ENCODE measurements around the gene TMEM100.

Gene TMEM100

DNA sequence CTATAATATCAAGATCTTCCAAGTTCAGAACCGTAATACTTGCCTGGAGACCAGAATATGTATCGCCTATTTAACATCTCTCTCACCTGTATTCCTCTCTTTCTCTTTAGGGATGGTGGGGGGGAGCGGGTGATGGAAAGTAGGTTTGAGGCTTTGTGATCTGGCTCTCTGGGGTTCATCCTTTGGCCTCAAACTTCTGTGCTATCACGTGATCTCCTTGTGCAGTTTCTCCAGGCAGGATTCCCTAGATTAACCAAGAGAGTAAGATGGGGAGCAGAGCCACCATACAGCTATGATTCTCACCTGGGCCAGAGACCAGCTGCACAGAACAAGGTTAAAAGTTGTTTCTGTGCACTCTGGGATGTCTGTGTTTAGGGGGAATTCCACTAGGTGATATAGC is 5.2 kb downstream of the TMEM100 start:
- DNase-seq: no peak

DNA sequence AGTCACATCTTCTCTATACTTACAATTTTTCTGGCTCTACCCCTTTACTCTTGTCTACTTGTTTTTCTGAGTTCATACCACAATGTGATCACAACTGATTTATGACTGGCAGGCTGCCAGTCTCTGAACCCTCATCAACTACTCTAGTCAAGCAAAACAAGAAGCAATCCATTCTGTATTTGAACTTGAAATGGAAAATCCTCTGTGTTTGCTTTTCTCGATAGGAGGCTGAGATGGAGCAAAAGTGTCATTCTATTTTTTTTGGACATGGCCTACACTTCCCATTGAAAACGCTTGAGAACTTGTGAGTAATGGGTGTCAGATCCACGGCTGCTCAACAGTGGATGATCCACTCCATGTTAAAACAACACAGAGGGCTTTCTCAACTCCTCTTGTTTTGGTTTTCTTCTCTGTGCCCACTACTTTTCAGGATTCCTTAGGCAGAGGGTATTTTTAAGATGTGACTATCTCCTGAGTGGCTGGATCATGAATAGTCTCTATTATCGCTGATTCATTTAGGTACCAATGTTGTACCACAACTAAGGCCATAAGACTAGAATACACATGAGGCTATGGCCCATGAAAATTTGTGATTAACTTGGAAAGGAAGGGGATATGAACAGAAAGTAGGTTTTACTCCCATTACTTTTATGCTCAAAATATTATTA is 11.7 kb downstream of the TMEM100 start:
- DNase-seq: no peak

DNA sequence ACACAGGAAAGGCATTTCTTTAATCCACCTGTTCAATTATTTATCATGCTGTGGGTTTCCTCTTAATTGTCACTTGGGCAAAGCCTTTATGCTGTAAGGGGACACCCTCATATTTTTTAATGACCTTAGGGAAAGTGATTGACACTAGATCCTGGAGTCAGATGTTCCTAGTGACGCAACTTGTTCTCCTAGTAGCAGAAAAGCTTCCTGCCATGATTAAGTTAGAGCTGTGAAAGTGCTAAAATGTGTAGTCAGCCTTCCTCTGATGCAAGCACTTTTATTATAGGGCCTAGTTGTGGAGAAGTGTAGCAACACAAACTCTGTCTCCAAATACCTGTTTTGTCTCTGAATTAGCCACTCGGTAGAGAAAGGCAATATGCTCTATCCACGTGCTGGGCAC is 12.3 kb downstream of the TMEM100 start:
- no peak for DNase-seq

DNA sequence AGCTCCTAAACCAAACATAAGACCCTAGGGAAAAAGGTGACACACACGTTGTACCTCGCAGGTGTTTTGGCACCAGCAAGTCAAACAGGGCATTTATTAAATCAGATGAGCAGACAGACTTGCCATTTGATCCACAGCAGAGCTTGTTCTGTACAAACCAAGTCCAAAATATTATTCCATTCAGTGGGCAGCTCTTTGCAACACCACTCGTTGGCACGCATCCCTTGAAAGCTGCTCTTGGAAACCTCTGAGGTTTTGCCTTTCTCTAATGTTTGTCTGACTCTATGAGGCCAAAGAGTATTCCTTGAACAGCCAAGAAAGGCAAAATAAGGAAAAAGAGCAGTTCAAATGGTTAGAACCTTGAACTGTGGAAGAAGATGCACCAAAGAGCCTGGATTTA is 12.7 kb downstream of the TMEM100 start:
- no peak for DNase-seq

DNA sequence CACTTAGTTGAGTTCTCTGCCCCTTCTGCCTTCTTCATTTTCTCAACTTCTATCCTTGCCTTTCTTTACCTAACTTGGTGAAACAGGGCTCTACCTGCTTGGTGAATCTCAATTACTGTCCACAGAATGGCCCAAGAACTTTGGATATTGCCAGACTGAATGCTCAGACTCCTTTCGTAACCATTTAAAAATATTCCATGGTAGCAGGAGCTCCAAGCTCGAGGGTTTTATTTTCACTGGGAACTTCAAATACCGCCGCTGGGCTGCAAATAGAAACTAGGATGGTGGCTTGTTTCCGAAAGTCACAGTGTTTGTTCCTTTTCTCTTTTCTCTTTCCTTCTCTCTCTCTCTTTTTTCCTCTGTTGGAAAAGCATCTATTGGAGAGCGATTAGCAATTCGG is 13.2 kb downstream of the TMEM100 start:
- DNase-seq: no peak

DNA sequence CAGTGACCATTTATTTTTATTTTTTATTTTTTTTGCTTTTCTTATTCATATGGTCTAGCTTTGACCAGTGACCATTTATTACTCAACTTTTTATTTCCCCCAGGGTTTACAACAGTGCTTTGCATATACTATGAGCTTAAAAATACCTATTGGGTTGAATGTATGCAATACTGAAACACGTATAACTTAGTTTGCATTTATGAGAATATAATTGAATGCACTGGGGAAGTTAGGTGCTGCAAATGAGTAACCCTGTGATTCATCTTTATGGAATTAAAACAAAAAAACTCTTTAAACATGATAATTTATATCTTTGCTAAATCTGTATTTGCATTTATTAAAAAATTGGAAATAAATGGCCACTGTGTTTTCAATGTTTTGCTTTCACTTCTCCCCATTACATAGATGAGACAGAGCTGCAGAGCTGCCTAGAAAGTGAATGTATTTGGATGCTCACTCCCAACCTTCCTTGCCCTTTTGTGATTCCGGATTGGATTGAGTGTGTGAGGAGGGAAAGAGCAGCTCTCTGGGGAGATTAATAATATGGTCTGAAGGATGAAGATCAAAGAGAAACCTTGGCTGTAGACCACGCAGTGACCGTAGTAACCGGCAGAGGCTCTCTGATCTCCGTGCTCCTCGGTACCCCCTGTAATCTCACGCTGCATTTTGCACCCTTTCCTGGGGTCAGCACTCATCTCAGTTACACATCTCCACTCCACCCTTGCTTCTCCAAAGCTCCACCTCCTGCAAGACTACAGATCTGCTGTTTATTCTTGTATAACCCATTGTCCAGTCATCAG is 14.3 kb downstream of the TMEM100 start:
- no peak for DNase-seq

DNA sequence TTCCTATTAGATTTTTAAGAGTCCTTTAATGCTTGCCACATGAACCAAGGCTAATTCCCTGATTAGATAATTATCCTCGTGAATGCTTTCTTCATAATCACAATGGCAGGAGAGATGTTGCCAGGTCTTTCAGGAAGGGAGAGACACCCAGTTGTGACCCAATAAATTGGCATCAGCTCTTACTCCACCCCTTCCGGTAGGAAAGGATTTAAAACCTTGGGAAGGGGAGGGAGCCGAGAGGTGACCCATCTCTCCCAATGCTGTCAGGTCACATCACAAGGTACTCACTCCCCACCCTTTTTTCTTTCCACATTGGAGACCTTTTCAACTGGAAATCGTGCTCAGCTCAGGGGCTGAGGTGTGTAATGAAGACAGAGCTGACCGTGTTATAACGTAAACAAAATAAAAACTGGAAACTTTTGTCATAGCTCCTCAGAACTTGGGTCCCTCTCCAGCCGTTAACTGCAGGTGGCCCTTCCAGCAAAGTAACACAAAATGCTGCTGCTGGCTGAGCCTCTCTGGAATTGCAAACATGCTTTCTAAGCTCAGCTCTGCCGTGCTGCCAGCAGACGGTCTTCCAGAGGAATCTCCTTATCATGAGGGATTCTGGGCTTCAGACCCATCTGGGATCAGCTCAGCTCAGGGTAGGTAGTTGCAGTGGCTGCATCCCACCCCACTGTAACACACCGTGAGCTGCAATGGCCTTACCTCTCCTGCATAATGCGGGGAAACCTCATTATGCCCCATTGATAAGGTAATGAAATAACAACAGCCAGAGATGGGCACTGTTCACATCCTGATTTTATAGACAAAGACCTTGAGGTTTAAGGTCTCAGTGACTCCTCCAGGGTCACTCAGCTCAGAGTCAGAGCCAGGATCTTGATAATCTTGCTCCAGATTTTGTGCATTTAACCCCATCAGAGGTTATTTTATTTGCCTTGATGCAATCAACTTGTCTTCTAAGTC is 15.6 kb downstream of the TMEM100 start:
- DNase-seq: no peak

DNA sequence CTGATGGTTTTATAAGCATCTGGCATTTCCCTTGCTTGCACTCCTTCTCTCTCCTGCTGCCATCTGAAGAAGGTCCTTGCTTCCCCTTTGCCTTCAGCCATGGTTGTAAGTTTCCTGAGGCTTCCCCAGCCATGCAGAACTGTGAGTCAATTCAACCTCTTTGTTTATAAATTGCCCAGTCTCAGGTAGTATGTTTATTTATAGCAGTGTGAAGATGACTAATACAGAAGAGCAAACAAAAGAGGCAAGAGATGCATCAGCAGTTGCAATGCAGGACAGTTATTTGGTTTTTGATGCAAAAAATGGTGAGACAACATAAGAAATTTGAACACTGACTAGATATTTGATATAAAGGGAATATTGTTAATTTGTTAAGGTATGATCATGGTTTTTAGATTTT is 16.8 kb downstream of the TMEM100 start:
- no peak for DNase-seq

DNA sequence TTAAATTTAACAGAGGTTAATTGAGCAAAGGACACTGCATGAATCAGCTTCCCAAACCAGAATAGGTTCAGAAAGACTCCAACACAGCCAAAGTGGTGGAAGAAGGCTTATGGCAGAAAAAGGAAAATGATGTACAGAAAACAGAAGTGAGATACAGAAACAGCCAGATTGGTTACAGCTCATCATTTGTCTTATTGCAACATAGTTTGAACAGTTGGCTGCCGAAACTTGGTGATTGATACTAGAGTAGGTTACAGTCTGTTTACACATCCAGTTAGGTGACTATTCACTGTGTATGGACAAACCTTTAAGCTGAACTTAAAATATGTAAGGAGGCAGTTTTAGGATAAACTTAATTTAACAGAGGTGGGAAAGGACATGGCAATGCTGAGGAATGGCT is 18.3 kb downstream of the TMEM100 start:
- DNase-seq: no peak

DNA sequence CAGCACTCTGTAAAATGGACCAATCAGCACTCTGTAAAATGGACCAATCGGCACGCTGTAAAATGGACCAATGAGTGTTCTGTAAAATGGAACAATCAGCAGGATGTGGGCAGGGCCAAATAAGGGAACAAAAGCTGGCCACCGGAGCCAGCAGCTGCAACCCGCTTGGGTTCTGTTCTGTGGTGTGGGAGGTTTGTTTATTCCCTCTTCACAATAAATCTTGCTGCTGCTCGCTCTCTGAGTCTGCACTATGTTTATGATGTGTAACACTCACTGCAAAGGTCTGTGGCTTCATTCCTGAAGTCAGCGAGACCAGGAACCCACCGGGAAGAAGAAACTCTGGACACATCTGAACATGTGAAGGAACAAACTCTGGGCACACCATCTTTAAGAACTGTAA is 20.5 kb downstream of the TMEM100 start:
- no peak for DNase-seq

DNA sequence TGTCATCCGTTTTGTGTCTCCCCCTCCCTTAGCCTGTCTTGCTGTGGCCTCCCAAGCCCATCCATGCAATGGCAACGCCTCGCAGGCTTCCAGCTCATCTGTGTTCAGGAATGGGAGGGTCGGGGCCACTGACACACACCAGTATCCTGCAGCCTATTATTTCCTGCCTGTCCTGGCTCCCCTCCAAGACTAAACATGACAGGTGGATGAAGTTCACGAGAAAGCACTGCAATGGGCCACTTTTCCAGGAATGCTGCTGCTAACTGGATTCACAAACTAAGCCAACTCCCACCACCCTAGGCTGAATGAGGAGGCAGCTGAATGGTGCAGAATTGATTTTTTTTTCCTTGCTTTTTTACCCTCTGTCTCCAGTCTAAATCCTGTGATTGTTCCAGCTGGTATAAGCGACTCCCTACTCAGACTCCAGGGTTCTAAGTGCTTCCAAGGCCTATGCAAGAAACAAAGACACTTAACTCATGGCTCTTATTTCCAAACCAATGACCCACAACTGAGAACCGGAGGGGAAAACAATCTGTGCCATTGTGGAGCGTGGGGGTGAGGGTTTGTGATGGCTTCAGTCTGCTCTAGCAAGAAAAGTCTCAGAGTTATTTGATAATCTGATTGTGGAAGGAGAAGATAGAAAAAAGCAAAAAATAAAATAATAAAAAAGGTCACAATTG is 23.3 kb downstream of the TMEM100 start:
- peak; percentile 1 for DNase-seq

DNA sequence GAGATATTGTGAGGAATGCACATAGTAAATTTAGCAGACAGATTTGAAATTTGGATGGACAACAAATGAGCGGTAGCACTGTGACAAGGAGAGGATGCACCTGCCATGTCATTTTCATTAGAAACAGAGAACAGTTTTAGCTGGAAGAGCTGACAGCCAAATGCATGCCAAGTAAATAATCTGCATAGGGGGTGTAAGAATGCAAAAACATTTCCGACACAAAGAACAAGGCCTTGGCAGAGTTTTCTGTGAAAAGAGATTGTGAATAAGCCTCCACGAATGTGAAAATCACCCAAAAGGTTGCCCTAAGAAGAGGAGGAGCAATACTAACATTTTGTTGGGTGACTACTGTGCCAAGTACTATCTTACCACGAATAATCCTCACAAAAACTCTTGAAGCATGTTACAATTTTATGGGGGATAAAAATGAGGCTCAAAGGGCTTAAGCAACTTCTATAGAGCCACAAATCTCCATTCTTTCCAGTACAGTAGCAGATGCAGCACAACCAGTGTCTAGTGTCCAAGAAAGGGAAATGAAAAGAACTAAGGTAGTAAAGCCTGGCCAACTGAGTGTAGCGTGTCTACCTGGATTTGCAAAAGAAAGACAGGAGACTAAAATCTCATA is 28.3 kb downstream of the TMEM100 start:
- DNase-seq: no peak

DNA sequence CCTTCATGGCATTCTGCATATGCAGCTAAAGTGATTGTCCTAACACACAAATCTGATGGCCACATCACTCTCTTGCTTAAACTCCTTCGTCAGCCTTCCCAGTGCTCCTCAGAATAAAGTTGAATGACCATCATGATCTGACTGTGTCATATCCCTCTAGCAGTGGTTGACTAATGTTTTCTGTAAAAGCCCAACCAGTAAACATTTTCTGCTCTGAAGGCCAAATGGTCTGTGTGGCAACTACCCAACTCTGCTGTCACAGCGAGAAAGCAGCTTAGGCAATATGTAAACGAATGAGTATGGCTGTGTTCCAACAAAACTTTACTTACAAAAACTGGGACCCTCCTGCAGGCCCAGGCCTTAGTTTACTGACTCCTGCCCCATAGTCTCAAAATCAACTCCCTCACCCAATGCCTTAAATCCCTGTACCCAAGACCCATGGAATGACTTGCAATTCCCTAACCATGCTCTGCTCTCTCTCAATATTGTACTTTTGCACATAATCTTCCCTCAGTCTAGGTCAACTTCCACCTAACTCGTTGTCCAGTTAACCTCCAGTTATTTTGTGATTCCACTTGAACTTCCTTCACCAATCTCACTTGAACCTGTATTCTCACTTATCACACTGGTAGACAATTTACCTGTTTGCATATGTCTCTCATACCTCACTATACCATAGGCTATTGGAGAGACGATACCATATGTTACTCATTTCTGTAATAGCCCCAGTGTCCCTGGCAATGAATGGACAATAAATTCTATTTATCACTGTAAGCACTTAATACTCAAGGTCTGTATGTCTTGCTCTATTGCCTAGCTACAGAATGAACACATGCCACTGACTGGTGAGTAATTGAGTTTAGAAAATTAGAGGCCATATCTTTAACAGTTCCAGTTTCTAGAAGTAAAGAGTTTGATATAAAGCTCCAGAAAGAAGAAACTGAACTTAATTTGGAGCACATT is 29.1 kb downstream of the TMEM100 start:
- no peak for DNase-seq

DNA sequence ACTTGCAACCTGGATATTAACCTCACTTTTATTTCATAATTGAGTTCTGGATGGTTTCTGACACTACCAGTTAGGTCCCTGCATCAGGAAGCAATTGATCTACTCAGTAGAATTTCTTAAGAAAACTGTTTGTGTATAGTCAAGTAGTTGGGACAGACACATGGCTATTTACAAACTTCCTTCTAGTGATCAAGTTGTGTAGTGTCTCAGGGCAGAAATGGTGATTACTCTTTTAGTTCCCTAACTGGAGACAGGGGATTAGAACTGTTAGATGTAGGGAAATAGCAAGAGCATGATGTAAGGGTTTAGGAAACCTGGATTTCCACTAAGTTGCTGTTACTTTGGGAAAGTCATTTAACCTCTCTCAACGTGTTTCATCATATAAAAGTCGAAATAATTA is 30.4 kb downstream of the TMEM100 start:
- DNase-seq: no peak

DNA sequence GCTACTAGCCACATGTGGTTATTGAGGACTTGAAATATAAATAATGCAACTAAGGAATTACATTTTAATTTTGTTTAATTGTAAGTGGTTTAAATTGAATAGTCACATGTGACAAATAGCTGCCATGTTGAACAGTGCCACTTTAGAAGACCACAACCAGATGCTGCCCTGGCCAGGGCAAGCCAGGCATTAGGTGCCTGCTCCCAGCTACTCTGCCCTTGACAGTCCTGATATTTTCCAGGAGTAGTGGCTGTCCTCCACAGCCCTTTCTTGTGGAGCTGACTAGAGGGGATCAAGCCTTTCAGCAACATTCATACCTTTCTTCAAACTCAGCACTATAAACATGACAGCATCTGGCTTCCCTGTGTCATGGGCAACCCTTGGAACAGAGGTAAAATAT is 31.0 kb downstream of the TMEM100 start:
- DNase-seq: no peak

DNA sequence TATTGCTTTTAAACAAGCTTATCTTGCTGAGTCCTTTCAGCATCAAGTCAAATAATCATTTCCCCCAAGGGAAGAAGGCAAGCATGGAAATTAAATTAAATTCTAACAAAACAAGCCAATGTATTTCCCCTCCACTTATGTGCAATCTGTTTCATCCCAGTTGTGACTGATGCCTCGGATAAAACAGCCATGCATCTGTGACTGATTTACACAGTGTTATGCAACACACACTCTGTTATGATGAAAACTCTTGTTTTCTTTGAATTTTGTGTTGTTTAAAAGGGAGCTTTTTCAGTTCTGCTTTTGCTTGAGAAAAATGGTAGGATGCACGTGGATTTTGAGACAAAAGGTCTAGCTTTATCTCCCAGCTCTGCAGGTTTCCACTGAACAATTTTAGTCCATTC is 32.6 kb downstream of the TMEM100 start:
- no peak for DNase-seq

DNA sequence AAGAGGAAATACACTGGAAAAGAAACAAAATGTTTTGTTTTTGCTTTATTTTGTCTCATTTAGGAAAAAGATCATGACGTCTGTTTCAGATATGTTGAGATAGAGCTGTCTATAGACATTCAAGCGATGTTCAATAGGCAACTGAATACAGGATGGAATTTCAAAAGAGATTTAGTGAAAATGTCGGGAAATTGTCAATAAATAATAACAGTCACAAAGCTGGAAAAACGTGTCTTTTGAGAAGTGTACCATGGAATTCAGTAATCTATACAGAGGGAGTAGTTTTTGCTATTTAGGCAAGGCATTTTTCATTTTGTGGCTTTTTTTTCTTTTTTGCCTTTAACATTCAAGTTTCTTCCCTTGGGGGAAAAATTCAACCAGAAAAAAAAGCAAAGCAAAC is 33.0 kb downstream of the TMEM100 start:
- no peak for DNase-seq

DNA sequence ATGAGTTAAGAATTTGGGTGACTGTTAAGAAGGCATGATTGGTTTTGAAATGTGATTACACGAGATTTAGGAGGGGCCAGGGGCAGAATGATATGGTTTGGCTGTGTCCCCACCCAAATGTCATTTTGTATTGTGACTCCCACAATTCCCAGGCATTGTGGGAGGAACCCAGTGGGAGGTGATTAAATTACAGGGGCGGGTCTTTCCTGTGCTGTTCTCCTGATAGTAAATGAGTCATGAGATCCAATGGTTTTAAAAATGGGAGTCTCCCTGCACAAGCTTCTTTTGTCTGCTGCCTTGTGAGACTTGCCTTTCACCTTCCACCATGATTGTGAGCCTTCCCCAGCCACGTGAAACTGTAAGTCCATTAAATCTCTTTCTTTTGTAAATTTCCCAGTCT is 34.6 kb downstream of the TMEM100 start:
- DNase-seq: no peak

DNA sequence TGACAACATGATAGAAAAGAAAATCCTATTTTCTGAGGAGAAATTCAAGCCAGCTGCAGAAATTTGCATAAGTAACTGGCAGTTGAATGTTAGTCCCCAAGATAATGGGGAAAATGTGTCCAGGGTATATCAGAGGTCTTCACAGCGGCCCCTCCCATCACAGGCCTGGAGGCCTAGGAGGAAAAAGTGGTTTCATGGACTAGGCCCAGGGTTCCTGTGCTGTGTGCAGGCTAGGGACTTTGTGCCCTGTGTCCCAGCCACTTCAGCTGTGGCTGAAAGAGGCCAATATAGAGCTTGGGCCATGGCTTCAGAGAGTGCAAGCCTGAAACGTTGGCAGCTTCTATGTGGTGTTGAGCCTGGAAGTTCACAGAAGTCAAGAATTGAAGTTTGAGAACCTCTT is 35.6 kb downstream of the TMEM100 start:
- no peak for DNase-seq

DNA sequence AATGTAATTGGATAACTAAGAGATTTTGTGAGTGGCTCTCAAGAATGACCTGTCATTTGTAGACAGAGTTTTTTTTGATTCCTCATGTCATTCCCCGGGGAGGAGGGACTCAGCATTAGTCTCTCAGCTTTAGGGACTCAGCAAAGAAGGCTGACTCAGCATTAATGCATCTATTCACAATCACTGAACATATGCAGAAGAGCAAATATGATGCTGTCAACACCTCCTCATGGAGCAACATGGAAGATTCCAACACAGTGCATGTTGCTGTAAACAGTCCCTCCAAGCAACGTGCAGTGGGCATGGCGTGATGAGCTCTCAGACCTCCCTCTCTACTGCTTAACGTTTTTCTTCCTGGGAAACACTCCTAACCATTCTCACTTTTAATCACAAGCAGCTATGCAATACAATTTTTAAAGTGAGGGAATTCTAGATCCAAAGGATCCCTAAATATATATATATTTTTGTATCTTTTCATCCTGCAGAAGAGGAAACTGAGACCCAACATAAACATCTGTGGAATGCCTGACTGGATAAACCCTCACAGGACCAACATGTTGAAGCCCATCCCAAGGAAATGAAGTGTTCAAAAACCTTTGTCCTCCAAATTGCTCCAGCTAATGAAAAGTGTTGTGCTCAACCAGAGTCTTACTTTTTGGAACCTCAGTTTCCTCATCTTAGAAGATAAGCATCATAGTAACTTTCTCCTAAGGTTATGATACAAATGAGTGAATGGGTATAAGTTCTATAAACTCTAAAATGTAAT is 38.9 kb downstream of the TMEM100 start:
- no peak for DNase-seq

DNA sequence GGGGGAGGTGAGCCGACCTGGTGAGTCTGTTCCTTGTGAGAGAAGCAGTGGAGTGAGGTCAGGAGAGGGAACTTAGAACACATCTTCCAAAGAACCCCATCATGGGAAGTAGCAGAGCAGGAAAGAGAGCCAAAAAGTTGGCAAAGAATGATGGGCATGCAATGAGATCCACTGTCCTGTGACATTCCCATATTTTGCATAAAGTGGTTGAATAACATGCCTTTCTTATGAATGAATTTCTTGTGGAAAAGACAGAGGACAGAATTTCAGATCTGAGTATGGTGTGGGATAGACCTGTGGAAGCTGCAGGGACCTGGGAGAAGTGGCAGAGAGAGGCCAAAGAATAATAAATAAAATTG is 41.3 kb downstream of the TMEM100 start:
- DNase-seq: no peak
